HEK293 (cell line): Measurements from ENCODE around the gene USP22.

Experiments
- CTCF ChIA-PET: fragments of 350-600 bp; formaldehyde crosslinking; extraction: SDS; loops from one replicate; lab custom pipeline; 2021; ENCODE audit warnings: antibody characterized with exemption; lab: Yijun Ruan, JAX
- POLR2A ChIA-PET: fragments of 300-600 bp; formaldehyde crosslinking; extraction: SDS; loops from one replicate; lab custom pipeline; 2020; ENCODE audit warnings: antibody characterized with exemption, inconsistent platforms; lab: Yijun Ruan, JAX
- H3K27ac ChIP-seq: fragments of 200-500 bp; sonication (Bioruptor generic); 2 replicates; pipeline ENCODE4 v1.5.1; 2014; ENCODE audit warnings: low read depth, low read length, control low read depth, inconsistent platforms; ENCODE audit errors: extremely low read depth
- H3K36me3 ChIP-seq, 2 experiments: fragments of 200-500 bp in 1 of 2; sonication (Bioruptor generic) in 1 of 2; 1 replicate in 1 of 2; 2 replicates in 1 of 2; pipeline ENCODE4 v1.5.1; 2014 to 2017; ENCODE audit warnings: inconsistent platforms in 2 of 2, low read length in 2 of 2; ENCODE audit not compliant: control insufficient read depth in 2 of 2, insufficient read depth in 1 of 2
- H3K4me1 ChIP-seq: fragments of 200-500 bp; sonication (Bioruptor generic); 2 replicates; pipeline ENCODE4 v1.5.1; 2014; ENCODE audit warnings: mild to moderate bottlenecking, low read length, inconsistent platforms; ENCODE audit not compliant: control insufficient read depth, insufficient read depth
- H3K4me3 ChIP-seq: 2 replicates; pipeline ENCODE4 v1.5.1; 2011; ENCODE audit warnings: low read depth, mild to moderate bottlenecking, control low read depth, low read length, moderate library complexity
- H3K9me3 ChIP-seq: fragments of 200-500 bp; sonication (Bioruptor generic); 2 replicates; pipeline ENCODE4 v1.5.1; 2014; ENCODE audit warnings: low read depth, low read length, inconsistent platforms; ENCODE audit not compliant: control insufficient read depth, insufficient read depth
- BCL11B ChIP-seq: fragments of 450-650 bp; formaldehyde crosslinking; IDR thresholded peaks from 2 replicates; pipeline ENCODE4 v1.5.1; 2016; ENCODE audit warnings: low read depth, missing biosample characterization, missing genetic modification characterization
- INSM2 ChIP-seq: fragments of 450-650 bp; formaldehyde crosslinking; IDR thresholded peaks from 2 replicates; pipeline ENCODE4 v1.5.1; 2016; ENCODE audit warnings: missing biosample characterization, missing genetic modification characterization
- KLF10 ChIP-seq: fragments of 450-650 bp; IDR thresholded peaks from 2 replicates; pipeline ENCODE4 v1.5.1; 2018; ENCODE audit warnings: missing biosample characterization, mild to moderate bottlenecking, missing genetic modification characterization
- ZNF155 ChIP-seq: fragments of 450-650 bp; formaldehyde crosslinking; IDR thresholded peaks from 2 replicates; pipeline ENCODE4 v1.5.1; 2016; ENCODE audit warnings: missing biosample characterization, missing genetic modification characterization
- ZNF223 ChIP-seq: fragments of 450-650 bp; formaldehyde crosslinking; IDR thresholded peaks from 2 replicates; pipeline ENCODE4 v1.5.1; 2016; ENCODE audit warnings: missing biosample characterization, missing genetic modification characterization
- ZNF335 ChIP-seq: fragments of 450-650 bp; formaldehyde crosslinking; conservative IDR thresholded peaks from 2 replicates; pipeline ENCODE4 v1.5.1; 2016; ENCODE audit warnings: missing biosample characterization, missing genetic modification characterization
- ZNF398 ChIP-seq: fragments of 450-650 bp; formaldehyde crosslinking; IDR thresholded peaks from 2 replicates; pipeline ENCODE4 v1.5.1; 2017; ENCODE audit warnings: missing biosample characterization, missing genetic modification characterization
- ZNF433 ChIP-seq: fragments of 450-650 bp; formaldehyde crosslinking; IDR thresholded peaks from 2 replicates; pipeline ENCODE4 v1.5.1; 2016; ENCODE audit warnings: missing biosample characterization, missing genetic modification characterization, low read depth
- ZNF518A ChIP-seq: fragments of 450-650 bp; formaldehyde crosslinking; conservative IDR thresholded peaks from 2 replicates; pipeline ENCODE4 v1.5.1; 2016; ENCODE audit warnings: low read depth, missing biosample characterization, missing genetic modification characterization
- ZNF585B ChIP-seq: fragments of 450-650 bp; formaldehyde crosslinking; IDR thresholded peaks from 2 replicates; pipeline ENCODE4 v1.5.1; 2016; ENCODE audit warnings: missing biosample characterization, missing genetic modification characterization
- ZNF692 ChIP-seq: fragments of 450-650 bp; formaldehyde crosslinking; IDR thresholded peaks from 2 replicates; pipeline ENCODE4 v1.5.1; 2016; ENCODE audit warnings: missing biosample characterization, missing genetic modification characterization
- ZNF830 ChIP-seq: fragments of 450-650 bp; IDR thresholded peaks from 2 replicates; pipeline ENCODE4 v1.5.0; 2018; ENCODE audit warnings: missing biosample characterization, missing genetic modification characterization, low read depth, mild to moderate bottlenecking, moderate library complexity

The USP22 gene

GRCh38 chr17:21077281-21077680 is 34.5 kb upstream of the USP22 start (continued):
- no peak for TF ChIP-seq ZNF223 (tag by site-specific recombination)
- no peak for TF ChIP-seq INSM2 (tag by site-specific recombination)
- TF ChIP-seq ZNF433 (tag by site-specific recombination), result no peak
- no peak for TF ChIP-seq BCL11B (tag by site-specific recombination)
- TF ChIP-seq KLF10 (tag by site-specific recombination), result no peak

- no peaks in the 10 kb centered on the region for H3K36me3 ChIP-seq
- H3K9me3 ChIP-seq, result no peaks in the 10 kb centered on the region
- ChIA-PET POLR2A (no interaction called here), CTCF (interaction anchor here (0.7 to 0.9 kb wide), 2 partner anchors 23 to 32 kb away, joined by 3 read pairs; no protein-coding TSS in a partner anchor)
- no peak overlapping the region for H3K27ac ChIP-seq
- TF ChIP-seq ZNF692 (tag by site-specific recombination) (no peak), ZNF518A (no peak), ZNF155 (no peak), ZNF398 (tag by site-specific recombination) (no peak), ZNF335 (tag by site-specific recombination) (no peak)
- no peaks in the 10 kb centered on the region for H3K4me1 ChIP-seq
- H3K4me3 ChIP-seq, result no peak overlapping the region
Observed at GRCh38 chr17:21076242-21076641, 33.4 kb upstream of the USP22 start.

- TF ChIP-seq ZNF585B (tag by site-specific recombination), result no peak
- TF ChIP-seq ZNF830 (tag by site-specific recombination), result no peak
- ChIA-PET CTCF (interaction anchor here (0.5 to 0.7 kb wide), 2 partner anchors 23 to 27 kb away, joined by 3 to 4 read pairs; no protein-coding TSS in a partner anchor), POLR2A (no interaction called here)
- H3K4me1 ChIP-seq, result no peaks in the 10 kb centered on the region
- no peak overlapping the region for H3K4me3 ChIP-seq
- no peak overlapping the region for H3K27ac ChIP-seq
- no peaks in the 10 kb centered on the region for H3K9me3 ChIP-seq
- no peaks in the 10 kb centered on the region for H3K36me3 ChIP-seq
Observed at GRCh38 chr17:21075739-21076085, 32.9 kb upstream of the USP22 start.
